ENCODE measurements around the gene MEA1. TPM values are rescaled to one million over a fixed set of nuclear protein-coding genes. Genes with fewer than 3 reads are reported as not detected.

The MEA1 gene
- total and polyA plus RNA-seq, 10 of the 15 experiments (the other 5 are each of a cell fraction or from before 2014, with no cell fraction given): 59.1 to 148 (median 96.4) TPM

DNA sequence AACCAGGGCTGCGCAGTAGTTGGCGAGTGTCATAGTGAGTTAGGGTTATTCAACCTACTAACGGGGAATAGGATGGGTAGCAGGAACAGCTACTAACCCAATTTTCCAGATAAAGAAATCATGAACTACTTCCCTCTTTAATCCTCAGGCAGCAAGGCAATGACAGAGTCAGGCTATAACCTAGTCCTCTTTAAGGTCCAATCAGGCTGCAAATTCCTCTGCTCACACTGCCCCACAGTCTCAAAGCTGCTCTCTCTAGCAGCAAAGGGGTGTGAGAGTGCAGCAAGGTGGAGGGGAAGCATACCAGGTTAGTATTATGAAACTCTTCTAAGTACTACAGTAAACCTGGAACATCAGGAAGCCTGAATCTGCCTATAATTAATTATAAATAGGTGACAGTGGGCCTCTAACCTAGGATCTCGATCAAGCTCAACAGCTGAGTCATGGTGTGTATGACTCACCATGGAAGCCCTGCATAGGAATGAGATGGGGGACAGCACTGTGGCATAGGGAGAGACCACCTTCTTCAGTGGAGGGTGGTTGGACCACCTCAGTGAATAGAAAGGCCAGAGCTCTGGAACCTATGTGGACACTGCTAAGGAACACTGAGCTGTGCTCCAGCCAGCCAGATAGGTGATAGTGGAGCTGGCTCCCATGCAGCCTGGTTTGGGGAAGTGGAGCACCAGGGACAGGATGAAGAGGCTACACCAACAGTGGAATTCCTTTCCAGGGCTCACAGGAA is 42.7 kb downstream of the MEA1 start:
- BruUV-seq (replicated peaks): no TSS peak
- Histone ChIP-seq H2AFZ (ENCODE audit: control insufficient read depth, low read depth, low read length) (no peak overlapping the region), H3K36me3 (ENCODE audit: control insufficient read depth in 2 of 2, insufficient read depth in 2 of 2, low read length in 1 of 2) (no peaks in the 10 kb centered on the region; a peak in 2 of 4 replicates), H3K4me1 (ENCODE audit: control insufficient read depth, insufficient read depth, low read length) (no peaks in the 10 kb centered on the region; the same call in 1 of the 2 replicates), H3K4me2 (ENCODE audit: control insufficient read depth, insufficient read depth) (no peak overlapping the region), H4K20me1 (ENCODE audit: control insufficient read depth, insufficient read depth) (no peaks in the 10 kb centered on the region), H3K27ac (ENCODE audit: control insufficient read depth, insufficient read depth) (no peak overlapping the region), H3K9me3 (replicated peaks; ENCODE audit: control insufficient read depth, insufficient read depth, low read length) (no peaks in the 10 kb centered on the region), H3K27me3 (replicated peaks in 1 of 2; ENCODE audit: control insufficient read depth in 2 of 2, insufficient read depth in 2 of 2, low read length in 1 of 2) (no peaks in the 10 kb centered on the region), H3K4me3 (no peak overlapping the region), H3K9ac (ENCODE audit: control insufficient read depth, insufficient read depth, low read length) (no peak overlapping the region), H3K79me2 (ENCODE audit: control insufficient read depth, insufficient read depth, low read length) (no peaks in the 10 kb centered on the region; the same call in 1 of the 2 replicates)
- FAIRE-seq (no peak), ATAC-seq (no peak), DNase-seq (ENCODE audit: low read depth, low spot score) (no peak)
- ChIA-PET RAD21 (ENCODE audit: unreplicated experiment) (interaction anchor here (0.5 kb wide), 1 partner anchor 99 kb away, joined by 3 read pairs; no protein-coding TSS in a partner anchor), SMC1A (ENCODE audit: uncharacterized antibody, unreplicated experiment) (interaction anchor here (1.4 kb wide), 1 partner anchor 43 kb away, joined by 3 read pairs; the partner anchor contains the start of gene KLHDC3), POLR2A (interaction anchor here (0.6 to 1.1 kb wide), 2 partner anchors 8 to 10 kb away, joined by 4 read pairs; partner anchors contain the start of gene PEX6), CTCF (interaction anchor here (0.5 to 1.8 kb wide), 3 partner anchors 38 to 173 kb away, joined by 3 to 6 read pairs (median 3); no protein-coding TSS in a partner anchor)
- TF ChIP-seq PAX8 (IDR thresholded peaks at IDR 0.05) (no peak), SMARCA5 (IDR thresholded peaks at IDR 0.05) (no peak), ETV6 (conservative IDR thresholded peaks at IDR 0.05 in 1 of 2, IDR thresholded peaks at IDR 0.05 in 1 of 2; ENCODE audit: borderline replicate concordance in 1 of 2, low read depth in 1 of 2) (no peak)
- TF ChIP-seq, protein P1, sequence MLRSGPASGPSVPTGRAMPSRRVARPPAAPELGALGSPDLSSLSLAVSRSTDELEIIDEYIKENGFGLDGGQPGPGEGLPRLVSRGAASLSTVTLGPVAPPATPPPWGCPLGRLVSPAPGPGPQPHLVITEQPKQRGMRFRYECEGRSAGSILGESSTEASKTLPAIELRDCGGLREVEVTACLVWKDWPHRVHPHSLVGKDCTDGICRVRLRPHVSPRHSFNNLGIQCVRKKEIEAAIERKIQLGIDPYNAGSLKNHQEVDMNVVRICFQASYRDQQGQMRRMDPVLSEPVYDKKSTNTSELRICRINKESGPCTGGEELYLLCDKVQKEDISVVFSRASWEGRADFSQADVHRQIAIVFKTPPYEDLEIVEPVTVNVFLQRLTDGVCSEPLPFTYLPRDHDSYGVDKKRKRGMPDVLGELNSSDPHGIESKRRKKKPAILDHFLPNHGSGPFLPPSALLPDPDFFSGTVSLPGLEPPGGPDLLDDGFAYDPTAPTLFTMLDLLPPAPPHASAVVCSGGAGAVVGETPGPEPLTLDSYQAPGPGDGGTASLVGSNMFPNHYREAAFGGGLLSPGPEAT (IDR thresholded peaks at IDR 0.05; ENCODE audit: low read depth): no peak
- intact Hi-C loops (cut with micrococcal nuclease; ENCODE audit: unreplicated experiment) (no loop called here), in situ Hi-C loops (cut with MboI) (no loop called here)
- 81% methylated on average over 4 of the region's 4 CpGs for WGBS (ENCODE audit: insufficient coverage, insufficient replicate concordance, low lambda C conversion rate, missing lambda C conversion rate)
